GM21515 (cell line): Measurements from ENCODE around the gene PSMB2.

Experiments
- ATAC-seq: cut with Tn5 transposase; IDR thresholded peaks from one replicate; pipeline ENCODE4 v1.9.1; 2021; ENCODE audit not compliant: unreplicated experiment

Gene PSMB2

DNA sequence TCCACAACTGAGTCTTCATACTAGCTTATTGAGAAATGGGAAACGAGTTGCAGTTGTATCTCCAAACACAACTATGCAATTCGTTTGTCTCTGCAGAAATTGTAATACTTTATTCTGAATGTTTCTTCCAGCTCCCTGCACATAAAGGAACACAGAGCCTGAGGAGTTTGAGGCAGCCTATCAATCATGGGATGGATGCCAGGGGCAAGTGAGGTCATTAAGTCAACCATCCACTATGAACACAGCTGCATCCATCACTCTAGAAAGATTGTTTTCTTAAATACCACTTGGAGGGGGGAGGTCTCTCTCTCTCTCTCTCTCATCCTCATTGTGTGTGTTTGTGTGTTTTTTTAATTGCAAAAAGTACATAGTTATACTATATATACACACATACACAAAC is 2.9 kb upstream of the PSMB2 start:
- ATAC-seq: no peak

DNA sequence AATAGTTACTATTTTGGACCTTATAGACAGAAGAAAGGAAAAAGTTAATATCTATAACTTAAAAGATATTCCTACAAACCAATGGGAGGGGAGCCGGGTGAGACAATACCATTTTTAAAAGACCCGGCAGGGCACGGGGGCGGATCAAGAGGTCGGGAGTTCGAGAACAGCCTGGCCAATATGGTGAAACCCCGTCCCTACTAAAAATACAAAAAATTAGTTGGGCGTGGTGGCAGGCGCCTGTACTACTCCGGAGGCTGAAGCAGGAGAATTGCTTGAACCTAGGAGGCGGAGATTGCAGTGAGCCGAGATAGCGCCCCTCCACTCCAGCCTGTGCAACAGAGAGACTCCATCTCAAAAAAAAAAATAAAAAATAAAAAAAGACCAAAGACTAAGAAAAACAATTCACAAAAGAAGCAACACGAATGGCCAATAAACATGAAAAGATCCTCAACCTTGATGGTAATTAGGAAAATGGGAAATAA is 1.2 kb upstream of the PSMB2 start:
- ATAC-seq: no peak

DNA sequence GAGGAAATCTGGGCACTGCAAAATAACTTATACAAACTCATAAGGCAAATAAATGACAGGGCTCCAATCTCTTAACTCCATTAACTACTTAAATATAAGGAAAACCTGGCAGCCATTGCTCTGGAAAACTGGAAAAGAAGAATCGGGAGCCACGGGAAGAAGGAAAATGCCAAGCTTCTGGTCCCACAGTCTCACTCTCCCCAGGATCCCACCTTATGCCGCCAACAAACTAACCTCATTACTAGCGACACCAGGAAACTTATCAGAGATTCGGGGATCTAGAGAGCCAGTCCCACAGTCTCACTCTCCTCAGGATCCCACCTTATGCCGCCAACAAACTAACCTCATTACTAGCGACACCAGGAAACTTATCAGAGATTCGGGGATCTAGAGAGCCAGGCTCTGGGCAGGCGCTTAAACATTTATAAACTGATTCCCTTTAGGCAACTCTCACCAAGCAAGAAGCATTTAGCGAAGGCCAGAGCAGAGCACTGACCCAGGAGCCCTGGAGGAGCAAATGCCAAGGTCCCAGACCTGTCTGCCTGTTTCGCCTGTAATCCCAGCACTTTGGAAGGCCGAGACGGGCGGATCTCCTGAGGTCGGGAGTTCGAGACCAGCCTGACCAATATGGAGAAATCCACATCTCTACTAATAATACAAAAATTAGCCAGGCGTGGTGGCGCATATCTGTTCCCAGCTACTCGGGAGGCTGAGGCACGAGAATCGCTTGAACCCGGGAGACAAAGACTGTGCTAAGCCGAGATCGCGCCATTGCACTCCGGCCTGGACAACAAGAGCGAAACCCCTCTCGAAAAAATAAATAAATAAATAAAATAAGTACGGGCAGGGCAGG is 720 bp downstream of the PSMB2 start:
- ATAC-seq: no peak

DNA sequence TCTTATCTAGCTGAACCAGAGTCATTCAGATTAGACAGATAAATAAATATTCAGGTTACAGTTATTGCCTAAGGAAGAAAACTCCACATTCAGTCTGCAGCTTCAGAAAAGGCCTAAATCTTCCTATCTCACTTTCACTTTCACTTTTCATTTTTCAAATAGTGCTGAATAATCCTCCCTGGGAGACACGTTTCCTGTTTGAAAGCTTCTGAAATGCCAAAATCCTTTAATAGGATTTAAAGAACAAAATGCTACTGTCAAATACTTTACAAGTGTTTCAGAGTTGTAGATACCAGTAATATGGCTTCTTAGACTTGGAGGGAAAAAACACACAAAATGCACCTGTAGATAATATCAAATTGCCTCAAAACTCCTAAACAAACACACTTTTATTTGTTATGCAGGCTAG is 3.9 kb downstream of the PSMB2 start:
- ATAC-seq: no peak

GRCh38 chr1:35633547-35633946 is 7.8 kb downstream of the PSMB2 start:
- no peak for ATAC-seq

DNA sequence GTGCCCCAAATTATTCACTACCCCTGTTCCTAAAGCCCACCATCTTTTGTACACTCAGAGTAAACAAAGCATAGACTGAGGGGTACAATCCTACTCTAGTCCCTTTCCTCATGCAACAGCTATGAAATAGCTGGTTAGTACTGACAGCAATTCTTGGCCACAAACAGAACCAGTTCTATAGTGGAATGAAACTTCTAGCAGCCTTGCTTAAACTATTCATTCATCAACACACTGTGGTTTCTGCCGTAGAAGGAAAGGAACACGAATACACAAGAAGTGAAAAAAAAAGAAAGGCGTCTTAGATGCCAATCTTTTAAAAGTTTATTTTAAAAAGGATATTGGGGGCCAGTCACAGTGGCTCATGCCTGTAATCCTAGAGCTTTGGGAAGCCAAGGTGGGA is 9.9 kb downstream of the PSMB2 start:
- no peak for ATAC-seq

DNA sequence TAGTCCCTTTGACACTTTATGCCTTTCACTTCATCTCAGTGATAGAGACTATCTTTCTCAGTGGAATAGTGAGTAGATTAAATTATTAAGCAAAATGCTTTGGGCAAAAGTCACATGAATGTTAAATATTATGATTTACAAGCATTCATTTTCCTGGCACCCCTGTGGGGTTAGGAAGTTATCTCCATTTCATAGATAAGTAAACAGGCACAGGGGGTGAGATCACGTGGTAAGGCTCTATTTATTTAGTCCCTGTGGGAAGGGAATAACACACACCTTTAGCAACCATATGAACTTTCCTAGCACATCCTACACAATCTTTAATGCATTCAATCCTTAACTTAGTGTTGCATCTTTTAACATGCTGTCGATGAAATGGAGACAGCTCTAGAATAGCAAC is 12.3 kb downstream of the PSMB2 start:
- no peak for ATAC-seq

DNA sequence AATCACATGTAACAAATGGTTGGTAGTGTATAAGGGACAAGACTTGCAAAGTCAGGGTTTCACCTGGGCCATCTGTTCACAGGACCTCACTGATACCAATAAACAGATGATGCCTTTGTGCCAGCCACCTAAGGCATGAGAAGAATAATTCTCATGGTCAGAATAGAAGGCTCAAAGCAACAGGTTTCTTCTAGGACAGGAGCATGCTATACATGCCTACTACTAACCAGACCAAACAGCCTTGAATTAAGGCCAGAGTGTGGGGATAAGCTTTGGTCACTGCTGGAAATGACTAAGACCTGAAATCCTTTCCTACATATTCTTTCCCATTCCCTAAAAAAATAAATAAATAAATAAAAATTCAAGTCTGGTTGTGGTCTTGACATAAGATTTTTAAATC is 17.5 kb downstream of the PSMB2 start:
- ATAC-seq: no peak

- no peak for ATAC-seq
Observed at GRCh38 chr1:35622510-35623178, 18.7 kb downstream of the PSMB2 start.

DNA sequence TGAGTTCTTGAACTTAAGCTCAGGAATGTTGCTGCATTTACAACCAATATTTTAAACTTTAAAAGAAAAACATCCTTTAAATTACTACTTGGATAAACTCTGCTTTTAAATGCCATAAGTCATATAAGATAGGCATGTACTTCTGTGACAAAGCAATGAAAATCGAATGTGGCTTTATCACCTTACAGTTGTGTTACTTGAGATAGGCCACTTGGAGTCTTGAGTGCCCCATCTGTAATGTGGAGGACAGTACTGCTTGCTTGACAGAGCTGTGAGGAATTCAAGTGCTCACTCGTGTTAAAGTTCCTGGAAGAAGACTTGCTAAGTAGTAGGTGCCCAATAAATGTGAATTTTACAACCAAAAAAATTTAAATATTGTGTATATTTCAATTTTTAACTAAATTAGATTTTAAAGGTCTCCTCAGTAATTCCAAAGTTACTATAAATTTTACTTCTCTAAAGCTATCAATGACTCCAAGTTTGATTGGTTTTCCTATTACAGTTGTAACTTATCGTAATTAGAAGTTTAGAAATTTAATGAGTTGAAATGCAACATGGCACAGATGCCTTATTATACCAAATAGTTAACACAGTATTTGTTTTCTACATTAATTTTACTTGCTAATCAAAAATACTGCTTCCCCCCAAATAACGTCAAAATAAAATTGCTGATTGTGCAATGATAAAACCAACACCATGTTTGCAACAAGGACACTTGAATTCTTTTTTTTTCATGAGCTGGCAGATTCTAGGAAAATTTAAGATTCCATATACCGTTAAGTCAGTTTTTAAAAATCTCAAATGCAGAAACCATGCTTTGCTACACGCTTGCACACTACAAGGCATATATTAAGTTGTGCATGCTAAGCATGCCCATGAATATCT is 21.8 kb downstream of the PSMB2 start:
- no peak for ATAC-seq

DNA sequence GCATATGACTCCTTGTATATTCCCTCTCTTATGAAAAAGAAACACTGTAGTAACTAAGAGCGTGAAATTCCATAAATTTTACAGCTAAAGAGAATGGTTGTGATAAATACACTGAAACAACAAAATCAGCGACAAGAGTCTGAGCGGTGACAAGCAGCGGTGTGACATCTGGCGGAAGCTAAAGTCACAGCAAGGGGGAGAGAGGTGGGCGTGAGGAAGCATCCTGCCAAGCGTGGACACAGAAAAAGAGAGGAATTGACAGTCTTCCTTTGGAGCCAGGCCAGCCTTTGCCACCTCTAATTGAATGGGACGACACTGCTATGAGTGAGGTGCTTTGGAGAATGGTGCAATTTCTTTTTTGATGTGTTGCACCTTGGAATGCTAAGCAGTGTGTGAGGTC is 25.9 kb downstream of the PSMB2 start:
- no peak for ATAC-seq

DNA sequence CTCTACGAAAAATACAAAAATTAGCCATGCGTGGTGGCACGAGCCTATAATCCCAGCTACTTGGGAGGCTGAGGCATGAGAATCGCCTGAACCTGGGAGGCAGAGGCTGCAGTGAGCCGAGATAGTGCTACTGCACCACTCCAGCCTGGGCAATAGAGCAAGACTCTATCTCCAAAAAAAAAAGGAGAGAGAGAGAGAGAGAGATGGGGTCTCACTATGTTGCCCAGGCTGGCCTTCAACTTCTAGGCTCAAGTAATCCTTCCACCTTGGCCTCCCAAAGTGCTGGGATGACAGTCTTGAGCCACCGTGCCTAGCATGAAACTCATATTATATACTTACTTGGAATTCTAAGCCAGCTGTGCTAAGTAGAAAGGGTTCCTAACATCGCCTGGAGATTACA is 29.7 kb downstream of the PSMB2 start:
- no peak for ATAC-seq

DNA sequence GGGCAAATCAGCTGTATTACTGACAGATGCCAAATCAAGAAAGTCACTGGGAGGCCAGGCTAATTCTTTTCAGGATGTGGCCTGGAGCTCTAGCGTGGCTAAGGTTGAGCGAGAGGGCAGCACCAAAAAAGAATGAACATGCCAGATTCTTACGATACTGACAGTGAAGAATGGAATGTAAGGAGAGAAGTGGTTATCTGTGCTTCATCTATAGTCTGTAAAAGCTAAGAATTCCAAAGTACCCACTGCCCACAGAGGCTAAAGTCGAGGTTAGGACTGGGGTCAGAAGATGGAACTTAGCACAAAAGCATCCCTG is 35.5 kb downstream of the PSMB2 start:
- ATAC-seq: no peak

- ATAC-seq: no peak
Observed at GRCh38 chr1:35605071-35605866, 36.1 kb downstream of the PSMB2 start.

DNA sequence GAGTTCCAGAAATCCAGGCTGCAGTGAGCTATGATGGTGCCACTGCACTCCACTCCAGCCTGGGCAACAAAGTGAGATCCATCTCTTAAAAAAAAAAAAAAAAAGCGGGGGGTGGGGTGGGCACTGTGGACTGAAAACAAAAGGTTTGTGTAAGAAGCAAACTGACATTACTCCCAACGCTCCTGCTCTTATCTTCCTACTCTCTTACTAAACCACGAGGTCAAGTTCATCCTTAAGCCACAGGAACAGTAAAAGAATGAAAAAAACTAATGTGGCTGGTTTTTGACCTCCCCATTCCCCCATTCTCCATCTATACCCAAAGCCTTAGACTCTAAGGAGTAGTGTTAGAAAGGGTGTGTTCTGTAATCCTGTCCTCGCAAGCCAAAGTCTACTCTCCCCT is 37.4 kb downstream of the PSMB2 start:
- no peak for ATAC-seq

DNA sequence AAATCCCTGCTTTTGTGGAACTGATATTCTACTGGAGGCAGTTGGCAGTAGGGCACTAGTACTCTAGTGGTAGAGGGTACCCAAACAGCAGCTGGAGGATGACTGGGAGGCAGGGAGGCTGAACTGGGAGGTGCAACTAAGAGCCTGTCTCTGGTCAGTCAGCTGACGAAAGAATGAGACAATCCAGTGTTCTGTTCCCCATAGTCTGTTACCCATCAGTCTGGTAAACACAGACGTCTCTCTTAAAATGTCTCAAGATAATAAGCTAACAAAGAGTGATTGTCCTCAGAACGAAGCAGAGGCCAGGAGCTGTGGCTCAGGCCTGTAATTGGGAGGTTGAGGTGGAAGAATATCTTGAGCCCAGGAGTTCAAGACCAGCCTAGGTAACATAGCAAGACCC is 37.9 kb downstream of the PSMB2 start:
- ATAC-seq: no peak

DNA sequence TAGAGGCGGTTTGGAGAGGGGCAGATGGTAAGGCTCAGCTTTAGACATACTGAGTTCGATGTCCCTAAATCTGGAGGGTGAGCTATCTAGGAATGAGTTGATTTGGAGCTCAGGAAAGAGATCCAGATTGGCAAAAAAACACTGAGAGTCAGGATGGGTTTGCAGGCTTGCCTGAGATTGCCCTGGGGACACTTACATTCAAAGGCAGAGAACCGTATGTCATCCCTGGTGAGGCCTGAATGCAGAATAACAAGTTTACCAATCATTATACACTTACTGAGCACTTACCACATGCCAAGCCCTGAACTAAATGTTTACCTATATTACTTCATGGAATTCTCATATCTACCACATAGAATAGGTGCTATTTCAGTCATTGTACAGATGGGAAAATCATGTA is 40.7 kb downstream of the PSMB2 start:
- ATAC-seq: no peak

DNA sequence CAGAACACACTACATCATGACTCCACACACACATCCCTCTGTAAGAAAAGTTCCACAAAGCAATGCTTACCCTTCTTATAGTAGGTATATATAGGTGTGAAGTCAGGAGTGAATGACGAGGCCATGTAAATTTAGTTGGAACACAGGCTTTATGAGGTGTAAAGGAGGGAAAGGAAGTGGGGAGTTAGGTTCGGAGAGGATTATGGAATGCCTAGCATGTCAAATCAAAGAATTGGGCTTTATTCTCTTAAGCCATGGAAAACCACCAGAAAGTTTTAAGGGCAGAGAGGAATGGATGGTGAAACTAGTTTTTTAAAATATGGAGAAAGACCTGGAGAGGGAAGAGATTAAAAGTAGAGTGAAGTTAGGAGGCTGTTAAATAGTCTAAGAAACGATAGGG is 41.9 kb downstream of the PSMB2 start:
- no peak for ATAC-seq

DNA sequence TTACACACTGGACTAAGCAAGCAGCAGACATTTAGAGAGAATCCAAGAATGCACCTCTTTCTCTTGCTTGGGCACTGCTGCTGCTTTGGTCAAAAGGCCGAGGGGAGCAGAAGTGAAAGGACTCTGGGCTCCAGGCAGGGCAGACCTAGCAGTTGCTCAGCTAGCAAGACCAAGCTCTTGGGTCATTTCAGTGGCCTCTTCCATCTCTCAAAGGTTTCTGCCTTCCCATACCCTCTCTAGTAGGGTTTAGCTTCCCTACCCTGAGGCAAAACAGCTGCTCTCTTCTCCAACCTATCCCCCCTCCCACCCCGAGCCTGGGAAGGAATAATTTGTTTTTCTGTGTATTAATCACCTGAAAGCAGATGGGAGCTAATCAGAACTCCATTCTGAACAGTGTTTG is 42.4 kb downstream of the PSMB2 start:
- no peak for ATAC-seq

DNA sequence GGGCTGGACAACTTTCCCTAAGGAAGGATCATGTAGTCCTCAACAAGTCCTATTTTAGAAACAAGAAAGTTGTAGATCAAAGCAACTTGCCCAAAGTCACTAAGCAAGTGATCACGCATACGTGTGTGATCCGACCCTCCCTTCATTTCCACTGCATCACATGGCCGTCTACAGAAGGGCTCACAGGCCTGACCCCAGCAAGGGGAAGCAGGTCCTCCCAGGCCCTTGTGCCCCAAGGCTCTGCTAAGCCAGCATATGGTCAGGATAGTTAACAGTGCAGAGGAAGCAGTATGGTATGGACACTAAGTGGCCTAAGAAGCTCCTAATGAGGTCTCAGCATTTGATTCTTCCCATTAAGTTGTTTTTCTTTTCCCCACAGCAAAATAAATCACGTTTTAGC is 43.5 kb downstream of the PSMB2 start:
- ATAC-seq: no peak

DNA sequence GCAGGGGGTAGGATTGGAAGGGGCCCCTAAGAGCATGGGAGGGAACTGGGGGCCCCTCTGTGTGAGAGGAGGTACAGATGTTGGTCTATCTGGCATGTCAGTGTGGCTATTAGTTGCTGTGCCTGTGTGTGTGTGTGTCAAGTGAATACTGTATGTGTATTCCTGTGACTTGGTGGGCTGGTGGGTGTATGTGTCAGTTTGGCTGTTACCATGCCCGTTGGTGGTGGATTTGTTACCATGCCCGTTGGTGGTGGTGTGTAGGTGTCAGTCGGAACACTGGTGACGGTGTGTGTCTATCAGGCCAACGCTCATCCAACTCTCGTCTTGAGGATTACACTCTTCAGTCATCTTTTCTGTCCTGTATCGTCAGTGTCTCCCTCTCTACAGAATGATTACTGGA is 45.6 kb downstream of the PSMB2 start:
- ATAC-seq: no peak
